ENCODE measurements around the gene XRCC3. TPM values are rescaled to one million over a fixed set of nuclear protein-coding genes. Genes with fewer than 3 reads are reported as not detected.
A peak's percentile ranks its signal among the peaks of the same experiment; 100 is the strongest.

XRCC3 gene
- total and polyA plus RNA-seq, 3 donors from 2014 or later, result 16.6 to 41.1 (median 40.3) TPM

- no peak for TF ChIP-seq POLR2A (IDR thresholded peaks at IDR 0.05)
- TF ChIP-seq CTCF (IDR thresholded peaks at IDR 0.05), result no peak
- intact Hi-C loops (cut with DNase I; ENCODE audit: low total_unique reads), result no loop called here
- H3K4me3 ChIP-seq, result no peak overlapping the region
- no peaks in the 10 kb centered on the region for H3K4me1 ChIP-seq
- H3K27me3 ChIP-seq, result no peaks in the 10 kb centered on the region
- no peaks in the 10 kb centered on the region for H3K36me3 ChIP-seq (ENCODE audit: low read depth, missing control alignments)
- H3K27ac ChIP-seq, result peak overlapping the region; percentile 44 to 64
- DNase-seq, result no peak
- WGBS, 2 donors, result 83 to 86% methylated on average over 13 of the region's 13 CpGs
- H3K9me3 ChIP-seq, result no peaks in the 10 kb centered on the region
Observed at GRCh38 chr14:103663506-103663905, 51.7 kb downstream of the XRCC3 start.

- TF ChIP-seq CTCF (IDR thresholded peaks at IDR 0.05) (no peak), POLR2A (IDR thresholded peaks at IDR 0.05) (no peak)
Observed at GRCh38 chr14:103662591-103662990, 52.7 kb downstream of the XRCC3 start.

GRCh38 chr14:103662029-103662428, 53.2 kb downstream of the XRCC3 start:
- intact Hi-C loops (cut with DNase I; ENCODE audit: low total_unique reads), result no loop called here
- 93 to 94% methylated on average over 10 of the region's 10 CpGs for WGBS, 2 donors
- no peaks in the 10 kb centered on the region for H3K4me1 ChIP-seq
- H3K27me3 ChIP-seq, result no peaks in the 10 kb centered on the region
- no peak overlapping the region for H3K4me3 ChIP-seq
- no peaks in the 10 kb centered on the region for H3K36me3 ChIP-seq (ENCODE audit: low read depth, missing control alignments)
- TF ChIP-seq POLR2A (IDR thresholded peaks at IDR 0.05) (no peak), CTCF (IDR thresholded peaks at IDR 0.05) (no peak)
- H3K27ac ChIP-seq, result no peak overlapping the region
- no peaks in the 10 kb centered on the region for H3K9me3 ChIP-seq
- no peak for DNase-seq

More at GRCh38 chr14:103662591-103662990, 52.7 kb downstream of the XRCC3 start:
- no peaks in the 10 kb centered on the region for H3K9me3 ChIP-seq
- H3K27ac ChIP-seq, result no peak overlapping the region
- intact Hi-C loops (cut with DNase I; ENCODE audit: low total_unique reads), result no loop called here
- WGBS, 2 donors, result 95 to 96% methylated on average over 7 to 17 of the region's 17 CpGs
- no peaks in the 10 kb centered on the region for H3K4me1 ChIP-seq
- no peaks in the 10 kb centered on the region for H3K27me3 ChIP-seq
- DNase-seq, result no peak
- H3K36me3 ChIP-seq (ENCODE audit: low read depth, missing control alignments), result no peaks in the 10 kb centered on the region
- H3K4me3 ChIP-seq, result no peak overlapping the region

DNA sequence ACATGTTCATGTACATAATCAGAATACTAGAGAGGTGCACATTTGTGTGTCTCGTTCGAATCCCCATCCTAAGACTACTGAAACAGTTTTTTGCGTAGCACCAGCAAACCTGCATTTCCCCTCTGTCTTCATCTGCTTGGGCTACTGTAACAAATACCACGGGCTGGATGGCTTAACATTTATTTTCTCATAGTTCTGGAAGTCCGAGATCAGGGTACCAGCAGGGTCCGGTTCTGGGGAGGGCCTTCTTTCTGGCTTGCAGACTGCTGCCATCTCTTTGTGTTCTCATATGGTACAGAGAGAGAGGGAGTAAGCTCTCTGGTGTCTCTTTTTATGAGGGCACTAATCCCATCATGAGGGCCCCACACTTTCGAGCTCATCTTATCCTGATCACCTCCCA, 55.6 kb downstream of the XRCC3 start:
- Histone ChIP-seq H3K4me3 (no peak overlapping the region), H3K4me1 (no peaks in the 10 kb centered on the region), H3K27me3 (no peaks in the 10 kb centered on the region), H3K36me3 (ENCODE audit: low read depth, missing control alignments) (no peaks in the 10 kb centered on the region), H3K27ac (no peak overlapping the region), H3K9me3 (no peaks in the 10 kb centered on the region)
- TF ChIP-seq POLR2A (IDR thresholded peaks at IDR 0.05), result no peak
- no peak for TF ChIP-seq CTCF (IDR thresholded peaks at IDR 0.05)
- DNase-seq, result no peak
- 87 to 97% methylated on average over 7 of the region's 7 CpGs for WGBS, 2 donors
- intact Hi-C loops (cut with DNase I; ENCODE audit: low total_unique reads), result no loop called here

GRCh38 chr14:103657471-103657870, 57.8 kb downstream of the XRCC3 start:
- H3K9me3 ChIP-seq, result no peaks in the 10 kb centered on the region
- 82 to 85% methylated on average over 13 of the region's 13 CpGs for WGBS, 2 donors
- H3K4me1 ChIP-seq, result peaks cover 17% of the 10 kb centered on the region
- TF ChIP-seq POLR2A (IDR thresholded peaks at IDR 0.05) (no peak), CTCF (IDR thresholded peaks at IDR 0.05) (no peak)
- no peak for DNase-seq
- H3K27ac ChIP-seq, result no peak overlapping the region
- no peaks in the 10 kb centered on the region for H3K27me3 ChIP-seq
- no peak overlapping the region for H3K4me3 ChIP-seq
- H3K36me3 ChIP-seq (ENCODE audit: low read depth, missing control alignments), result no peaks in the 10 kb centered on the region
- intact Hi-C loops (cut with DNase I; ENCODE audit: low total_unique reads), result no loop called here

Measured in testis (tissue), 3 donors.